ENCODE data around the gene ZNF580.

Gene ZNF580

GRCh38 chr19:55690769-55691545, 50.2 kb downstream of the ZNF580 start:
- DNase-seq (ENCODE audit: low read depth) = no peak
- no peak for TF ChIP-seq CTCF (conservative IDR thresholded peaks at IDR 0.05; ENCODE audit: low read length)
- H3K4me3 ChIP-seq (ENCODE audit: low read length) = no peak overlapping the region

DNA sequence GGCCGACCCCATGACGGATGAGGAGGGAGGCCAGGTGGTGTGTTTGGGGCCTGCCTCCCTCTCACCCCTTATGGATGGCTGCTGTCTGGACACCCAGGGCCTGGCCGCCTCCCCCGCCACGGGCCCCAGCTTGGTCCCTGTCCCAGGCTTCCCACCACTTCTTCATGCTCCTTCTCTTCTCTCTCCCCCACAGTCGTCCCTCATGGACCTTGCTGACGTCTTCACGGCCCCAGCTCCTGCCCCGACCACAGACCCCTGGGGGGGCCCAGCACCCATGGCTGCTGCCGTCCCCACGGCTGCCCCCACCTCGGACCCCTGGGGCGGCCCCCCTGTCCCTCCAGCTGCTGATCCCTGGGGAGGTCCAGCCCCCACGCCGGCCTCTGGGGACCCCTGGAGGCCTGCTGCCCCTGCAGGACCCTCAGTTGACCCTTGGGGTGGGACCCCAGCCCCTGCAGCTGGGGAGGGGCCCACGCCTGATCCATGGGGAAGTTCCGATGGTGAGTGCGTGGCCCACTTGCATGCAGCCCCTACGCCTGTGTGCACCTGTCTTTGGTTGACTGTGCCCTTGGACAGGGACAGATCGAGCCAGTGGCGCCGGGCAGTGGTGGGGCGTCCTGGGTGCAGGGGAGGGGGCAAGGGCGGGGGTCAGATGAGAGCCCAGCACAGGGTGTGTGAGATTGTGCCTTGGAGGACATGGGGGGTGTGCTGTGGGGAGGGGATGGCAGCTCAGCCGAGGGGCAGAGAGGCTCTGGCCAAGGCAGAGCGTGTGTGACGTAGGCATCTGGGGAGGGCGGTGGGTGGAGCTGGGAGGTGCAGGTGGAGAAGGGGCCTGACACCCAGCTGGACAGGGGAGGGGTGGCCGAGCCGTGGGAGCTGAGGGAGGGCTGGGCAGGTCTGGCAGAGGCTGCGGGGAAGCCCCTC, 51.0 kb downstream of the ZNF580 start:
- TF ChIP-seq CTCF (conservative IDR thresholded peaks at IDR 0.05; ENCODE audit: low read length) = no peak

DNA sequence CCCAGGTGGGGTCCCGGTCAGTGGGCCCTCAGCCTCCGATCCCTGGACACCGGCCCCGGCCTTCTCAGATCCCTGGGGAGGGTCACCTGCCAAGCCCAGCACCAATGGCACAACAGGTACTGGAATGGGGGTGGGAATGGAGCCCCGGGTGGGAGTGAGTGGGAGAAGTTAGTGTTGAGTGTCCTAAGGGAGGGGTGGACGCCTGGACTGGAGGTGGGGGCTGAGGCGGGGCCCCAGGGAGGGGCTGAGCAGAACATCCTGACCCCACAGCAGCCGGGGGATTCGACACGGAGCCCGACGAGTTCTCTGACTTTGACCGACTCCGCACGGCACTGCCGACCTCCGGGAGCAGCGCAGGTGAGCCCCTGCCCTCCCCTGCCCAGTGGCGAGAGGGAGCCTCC, 51.9 kb downstream of the ZNF580 start:
- no peak for DNase-seq (ENCODE audit: low read depth)
- no peak for TF ChIP-seq CTCF (conservative IDR thresholded peaks at IDR 0.05; ENCODE audit: low read length)
- H3K4me3 ChIP-seq (ENCODE audit: low read length) = no peak overlapping the region

More for the DNA sequence above, 51.0 kb downstream of the ZNF580 start:
- H3K4me3 ChIP-seq (ENCODE audit: low read length) = no peak overlapping the region
- no peak for DNase-seq (ENCODE audit: low read depth)

Measured in AG10803 (cell line).